ENCODE results near the gene DNAJC5.

DNAJC5 gene

GRCh38 chr20:63885264-63886053 is 9.5 kb upstream of the DNAJC5 start:
- DNase-seq: no peak

DNA sequence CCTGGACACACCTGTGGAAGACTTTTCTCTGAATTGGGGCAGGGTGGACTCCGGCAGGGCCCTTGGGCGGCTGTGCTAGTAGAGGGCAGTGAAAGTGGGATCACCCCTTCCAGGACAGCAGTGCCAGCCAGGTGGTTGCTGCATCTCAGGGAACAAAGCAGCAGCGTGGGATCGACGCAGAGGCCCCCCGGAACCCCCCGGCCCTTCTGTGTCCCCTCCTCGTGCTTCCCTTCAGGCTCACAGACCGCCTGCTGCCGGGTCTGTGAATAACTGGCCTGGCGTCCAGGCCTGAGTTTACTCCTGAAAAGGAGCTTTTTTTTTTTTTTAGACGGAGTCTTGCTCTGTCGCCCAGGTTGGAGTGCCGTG is 8.9 kb upstream of the DNAJC5 start:
- DNase-seq: no peak

DNA sequence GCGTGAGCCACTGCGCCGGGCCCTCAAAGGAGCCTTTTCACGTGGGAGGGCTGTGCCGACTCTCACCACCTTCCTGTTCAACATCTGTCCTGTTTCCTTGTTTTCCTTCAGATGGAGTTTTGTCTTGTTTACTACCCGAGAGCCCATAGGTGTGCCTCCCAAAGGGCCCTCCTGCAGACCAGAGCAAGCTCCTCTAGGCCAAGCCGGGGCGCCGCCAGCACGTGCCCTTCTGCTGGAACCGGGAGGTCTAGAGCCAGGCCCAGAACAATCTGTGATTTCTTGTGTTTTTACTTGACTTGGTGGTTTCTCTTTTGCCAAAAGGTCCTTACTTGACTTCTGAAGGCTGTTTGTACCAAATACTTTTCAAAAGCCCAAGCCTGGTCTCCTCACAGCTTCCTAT is 8.0 kb upstream of the DNAJC5 start:
- DNase-seq: no peak

- DNase-seq: no peak
These were observed 5.4 kb upstream of the DNAJC5 start for GRCh38 chr20:63889241-63890200.

DNA sequence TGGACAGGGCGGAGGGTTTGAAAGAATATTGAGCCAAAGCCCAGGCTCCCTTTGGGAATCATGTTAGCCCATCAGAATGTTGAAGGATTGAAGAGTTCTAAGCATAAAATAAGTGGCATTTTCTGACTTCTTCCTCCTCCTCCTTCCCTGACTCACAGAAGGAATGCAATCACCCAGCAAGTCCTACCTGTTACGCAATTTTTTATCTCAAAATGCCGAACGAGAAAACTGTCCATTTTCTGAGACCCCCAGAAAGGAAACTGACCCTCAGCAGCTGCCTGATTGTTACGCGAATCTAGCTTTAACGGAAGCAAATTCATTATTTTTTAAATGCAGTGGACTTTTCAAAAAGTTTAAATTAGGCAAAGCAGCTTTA is 4.7 kb upstream of the DNAJC5 start:
- DNase-seq: no peak

GRCh38 chr20:63890616-63891015 is 4.3 kb upstream of the DNAJC5 start:
- DNase-seq: no peak

GRCh38 chr20:63891061-63892002 is 3.6 kb upstream of the DNAJC5 start:
- no peak for DNase-seq

GRCh38 chr20:63892402-63892801 is 2.5 kb upstream of the DNAJC5 start:
- DNase-seq: no peak

DNA sequence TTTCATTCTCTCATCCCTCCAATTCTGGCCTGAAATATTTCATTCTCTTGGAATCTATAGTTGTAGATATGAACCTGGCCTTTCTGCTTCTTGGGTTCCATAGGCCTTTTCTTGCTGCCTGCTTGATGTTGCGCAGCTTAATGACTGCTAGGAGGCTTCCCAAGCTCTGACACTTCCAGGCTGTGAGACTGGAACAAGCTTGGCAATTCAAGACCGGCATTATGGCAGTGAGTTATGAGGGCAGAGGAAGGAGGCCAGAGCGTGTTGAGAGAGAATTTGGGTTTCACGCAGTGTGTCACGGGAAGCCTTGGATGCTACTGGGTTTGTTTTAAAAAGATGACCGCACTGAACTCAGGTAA is 948 bp upstream of the DNAJC5 start:
- no peak for DNase-seq

- no peak for DNase-seq
These were observed 451 bp downstream of the DNAJC5 start for GRCh38 chr20:63895202-63895951.

DNA sequence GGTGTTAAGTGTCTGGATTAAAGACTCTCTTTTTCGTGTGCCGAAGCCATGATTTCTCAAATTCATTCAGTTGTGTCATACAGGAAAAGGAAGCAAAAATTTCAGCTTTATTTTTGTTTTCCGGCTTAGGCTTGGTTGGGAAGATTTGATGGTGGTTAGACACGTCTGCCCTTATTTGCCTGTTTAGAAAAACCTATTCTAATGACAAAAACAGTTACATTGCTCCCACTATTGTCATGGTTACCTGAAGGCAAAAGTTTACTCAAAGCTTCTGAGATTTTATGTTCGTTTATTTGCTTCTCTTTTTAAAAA is 982 bp downstream of the DNAJC5 start:
- DNase-seq: no peak

GRCh38 chr20:63896264-63897105 is 1.6 kb downstream of the DNAJC5 start:
- no peak for DNase-seq

- DNase-seq: no peak
These were observed 3.1 kb downstream of the DNAJC5 start for GRCh38 chr20:63897978-63898561.

- DNase-seq: no peak
These were observed 4.1 kb downstream of the DNAJC5 start for GRCh38 chr20:63898882-63899558.

DNA sequence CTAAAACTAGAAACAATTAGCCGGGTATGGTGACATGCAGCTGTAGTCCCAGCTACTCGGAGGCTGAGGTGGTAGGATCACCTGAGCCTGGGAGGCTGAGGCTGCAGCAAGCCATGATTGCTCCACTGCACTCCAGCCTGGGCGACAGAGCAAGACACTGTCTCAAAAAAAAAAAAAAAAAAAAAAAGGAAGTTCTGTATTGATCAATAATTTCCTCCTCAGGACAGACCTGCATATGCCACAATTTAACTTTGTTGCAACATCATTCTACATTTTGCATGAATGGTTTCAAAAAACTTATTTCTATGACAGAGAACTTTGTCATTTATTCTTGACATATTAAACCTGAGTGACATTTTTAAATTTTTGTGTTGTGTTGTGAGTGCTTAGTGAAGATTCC is 5.5 kb downstream of the DNAJC5 start:
- DNase-seq: no peak

- no peak for DNase-seq
These were observed 9.1 kb downstream of the DNAJC5 start for GRCh38 chr20:63903796-63904561.

DNA sequence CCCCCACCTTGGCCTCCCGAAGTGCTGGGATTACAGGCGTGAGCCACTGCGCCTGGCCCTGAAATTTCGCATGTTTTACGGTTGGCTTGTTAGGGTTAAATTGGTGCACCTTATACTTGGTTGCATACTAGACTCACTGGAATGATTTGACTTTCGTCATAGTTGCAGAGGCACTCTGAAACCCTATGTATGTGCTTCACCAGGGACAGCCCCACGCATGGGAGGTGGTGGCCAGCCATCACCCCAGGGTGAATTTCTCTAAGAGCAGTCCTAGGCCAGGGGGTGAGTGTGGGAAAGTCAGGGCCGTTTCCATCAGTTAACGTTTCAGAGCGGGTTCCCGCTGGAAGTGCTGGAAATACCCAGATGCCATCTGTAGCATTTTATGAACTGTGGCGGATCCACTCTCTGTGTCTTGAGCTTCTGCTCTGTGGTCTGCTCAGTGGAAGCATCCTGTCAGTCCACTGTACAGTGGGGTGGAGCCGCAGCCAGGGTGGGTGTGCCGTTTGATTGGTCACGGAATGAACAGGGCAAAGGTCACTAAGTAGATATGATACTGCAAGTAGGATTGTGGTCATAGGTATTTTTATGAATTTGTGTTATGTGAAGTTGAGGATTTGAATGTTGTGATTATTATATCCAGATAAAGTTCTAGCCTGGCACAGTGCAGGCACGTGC is 13.2 kb downstream of the DNAJC5 start:
- no peak for DNase-seq

- DNase-seq: no peak
These were observed 16.2 kb downstream of the DNAJC5 start for GRCh38 chr20:63911176-63911575.

DNA sequence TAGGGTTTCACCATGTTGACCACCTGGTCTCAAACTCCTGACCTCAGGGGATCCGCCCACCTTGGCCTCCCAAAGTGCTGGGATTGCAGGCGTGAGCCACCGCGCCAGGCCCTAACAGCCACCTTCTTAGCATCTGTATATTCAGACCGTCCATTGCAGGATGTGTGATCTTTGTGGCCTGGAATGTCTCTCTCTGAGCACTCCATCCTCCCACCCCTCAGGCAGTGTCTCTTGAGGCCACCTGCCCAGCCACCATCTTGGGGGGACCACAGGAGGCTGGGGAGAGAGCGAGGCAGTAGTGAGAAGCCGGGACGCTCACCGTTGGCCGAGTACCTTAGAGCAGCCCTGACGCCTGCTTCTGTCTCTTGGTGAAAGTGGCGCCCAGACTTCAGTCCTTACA is 18.8 kb downstream of the DNAJC5 start:
- DNase-seq: no peak

All from NCI-H1436 treated with DMSO at 0.1 percent for 48 hours (cell line).